H1 (cell line): ENCODE data around the gene EFCAB13. TPM values are rescaled to one million over a fixed set of nuclear protein-coding genes. Genes with fewer than 3 reads are reported as not detected.

Experiments
- CTCF ChIA-PET: fragments of 300-600 bp; sonication (Branson Sonifier 250); formaldehyde crosslinking; loops from one replicate; lab custom pipeline; 2021; ENCODE audit not compliant: partially characterized antibody; lab: Charles Lee
- POLR2A ChIA-PET: fragments of 300-600 bp; sonication (Branson Sonifier 250); formaldehyde crosslinking; loops from one replicate; lab custom pipeline; 2021; ENCODE audit warnings: inconsistent platforms; ENCODE audit not compliant: partially characterized antibody; lab: Charles Lee
- DNase-seq, 2 experiments: peaks; one replicate each; pipeline versions ENCODE4 v3.0.0 to v3.0.0-alpha.2; 2010 to 2022; ENCODE audit warnings: low spot score in 2 of 2, low read depth in 1 of 2, mixed read lengths in 1 of 2
- FAIRE-seq: peaks from 2 replicates; lab custom pipeline; 2011; peaks lifted over from hg19 to GRCh38; lab: Jason Lieb, UNC
- H2AFZ ChIP-seq: 2 replicates; pipeline ENCODE4 v1.8.1; 2012; ENCODE audit warnings: low read length, inconsistent platforms
- H2AK5ac ChIP-seq: 2 replicates; pipeline ENCODE4 v1.6.1; 2013; ENCODE audit warnings: low read depth, low read length
- H2BK120ac ChIP-seq: replicated peaks from 2 replicates; pipeline ENCODE3; 2013; ENCODE audit warnings: low read depth, low read length, inconsistent platforms
- H2BK12ac ChIP-seq: 2 replicates; pipeline ENCODE4 v1.6.1; 2013; ENCODE audit warnings: low read depth, low read length
- H2BK15ac ChIP-seq: 2 replicates; pipeline ENCODE4 v1.6.1; 2013; ENCODE audit warnings: low read length
- H2BK20ac ChIP-seq: 2 replicates; pipeline ENCODE4 v1.6.1; 2013; ENCODE audit warnings: low read length
- H2BK5ac ChIP-seq: 2 replicates; pipeline ENCODE4 v1.6.1; 2013; ENCODE audit warnings: low read depth, low read length
- H3K14ac ChIP-seq: 2 replicates; pipeline ENCODE4 v1.6.1; 2013; ENCODE audit warnings: inconsistent platforms; ENCODE audit not compliant: insufficient read length
- H3K18ac ChIP-seq: 2 replicates; pipeline ENCODE4 v1.6.1; 2013; ENCODE audit warnings: low read length; ENCODE audit errors: extremely low read depth
- H3K23ac ChIP-seq: 2 replicates; pipeline ENCODE4 v1.6.1; 2013; ENCODE audit warnings: inconsistent platforms; ENCODE audit not compliant: insufficient read length
- H3K23me2 ChIP-seq: 2 replicates; pipeline ENCODE4 v1.6.1; 2013; ENCODE audit warnings: low read depth, low read length
- H3K27ac ChIP-seq: 2 replicates; pipeline ENCODE4 v1.6.1; 2011; ENCODE audit warnings: low read depth, low read length, inconsistent platforms
- H3K27me3 ChIP-seq, 4 experiments: replicated peaks in 1 of 4; 1 replicate in 1 of 4; 2 replicates in 3 of 4; pipeline versions ENCODE4 v1.6.1 to v1.8.1; 2011 to 2013; ENCODE audit warnings: low read length in 3 of 4, mild to moderate bottlenecking in 3 of 4, inconsistent platforms in 2 of 4, mixed read lengths in 2 of 4, moderate library complexity in 1 of 4; ENCODE audit not compliant: control insufficient read depth in 3 of 4, insufficient read depth in 3 of 4; ENCODE audit errors: extremely low read depth in 1 of 4
- H3K36me3 ChIP-seq, 4 experiments: 2 replicates each; pipeline versions ENCODE4 v1.6.1 to v1.8.1; 2011 to 2013; ENCODE audit warnings: mild to moderate bottlenecking in 4 of 4, low read length in 3 of 4, moderate library complexity in 2 of 4, control low read depth in 1 of 4, inconsistent platforms in 1 of 4; ENCODE audit not compliant: insufficient read depth in 4 of 4, control insufficient read depth in 2 of 4
- H3K4ac ChIP-seq: replicated peaks from 2 replicates; pipeline ENCODE3; 2013; ENCODE audit warnings: low read length, low read depth, mixed read lengths, inconsistent platforms; ENCODE audit not compliant: insufficient read length
- H3K4me1 ChIP-seq, 4 experiments: replicated peaks in 1 of 4; 1 replicate in 1 of 4; 2 replicates in 3 of 4; pipeline versions ENCODE4 v1.6.1 to v1.8.1; 2011 to 2013; ENCODE audit warnings: low read length in 3 of 4, inconsistent platforms in 2 of 4, mixed read lengths in 1 of 4; ENCODE audit not compliant: insufficient read depth in 4 of 4, control insufficient read depth in 3 of 4
- H3K4me2 ChIP-seq, 2 experiments: 2 replicates each; pipeline versions ENCODE4 v1.6.1 to v1.8.1; 2011 to 2013; ENCODE audit warnings: low read depth in 2 of 2, low read length in 2 of 2, control low read depth in 1 of 2, inconsistent platforms in 1 of 2, mild to moderate bottlenecking in 1 of 2; ENCODE audit not compliant: insufficient read depth in 1 of 2
- H3K4me3 ChIP-seq, 4 experiments: fragments of 200-600, 300-600 bp in 1 of 4; sonication (generic), shearing (Covaris generic), sonication (Bioruptor Twin) in 1 of 4; 2 replicates each; pipeline versions ENCODE4 v1.5.1 to v1.8.1; 2011 to 2016; ENCODE audit warnings: low read length in 4 of 4, low read depth in 3 of 4, control low read depth in 2 of 4, inconsistent platforms in 2 of 4, mild to moderate bottlenecking in 2 of 4, mixed read lengths in 1 of 4, moderate library complexity in 1 of 4; ENCODE audit not compliant: insufficient read depth in 2 of 4; ENCODE audit errors: extremely low read depth in 1 of 4
- H3K56ac ChIP-seq: replicated peaks from 2 replicates; pipeline ENCODE3; 2013; ENCODE audit warnings: low read depth, mild to moderate bottlenecking, mixed read lengths, low read length, inconsistent platforms; ENCODE audit not compliant: insufficient read length
- H3K79me1 ChIP-seq: 2 replicates; pipeline ENCODE4 v1.6.1; 2013; ENCODE audit warnings: low read depth, low read length, control low read depth
- H3K79me2 ChIP-seq, 2 experiments: 2 replicates each; pipeline versions ENCODE4 v1.6.1 to v1.8.1; 2012 to 2013; ENCODE audit warnings: low read length in 2 of 2, mild to moderate bottlenecking in 2 of 2, inconsistent platforms in 1 of 2; ENCODE audit not compliant: insufficient read depth in 2 of 2, control insufficient read depth in 1 of 2
- H3K9ac ChIP-seq, 4 experiments: replicated peaks in 1 of 4; 1 replicate in 1 of 4; 2 replicates in 3 of 4; pipeline versions ENCODE4 v1.6.1 to v1.8.1; 2011 to 2013; ENCODE audit warnings: low read depth in 3 of 4, low read length in 3 of 4, control low read depth in 2 of 4, mild to moderate bottlenecking in 2 of 4, moderate library complexity in 2 of 4, inconsistent platforms in 1 of 4; ENCODE audit errors: extremely low read depth in 1 of 4
- H3K9me3 ChIP-seq, 2 experiments: 2 replicates each; pipeline versions ENCODE4 v1.6.1 to v1.8.1; 2012 to 2013; ENCODE audit warnings: mild to moderate bottlenecking in 2 of 2, moderate library complexity in 2 of 2, control low read depth in 1 of 2, inconsistent platforms in 1 of 2, low read depth in 1 of 2, low read length in 1 of 2, mixed read lengths in 1 of 2; ENCODE audit not compliant: insufficient read depth in 2 of 2
- H4K20me1 ChIP-seq, 2 experiments: replicated peaks in 1 of 2; 2 replicates each; pipeline versions ENCODE3 to v1.8.1; 2011 to 2013; ENCODE audit warnings: inconsistent platforms in 2 of 2, low read length in 2 of 2, mild to moderate bottlenecking in 1 of 2; ENCODE audit not compliant: insufficient read depth in 2 of 2, control insufficient read depth in 1 of 2
- H4K5ac ChIP-seq: 2 replicates; pipeline ENCODE4 v1.6.1; 2013; ENCODE audit warnings: low read length, low read depth, mixed read lengths, inconsistent platforms; ENCODE audit not compliant: insufficient read length
- H4K8ac ChIP-seq: 2 replicates; pipeline ENCODE4 v1.8.0; 2013; ENCODE audit warnings: mild to moderate bottlenecking, moderate library complexity, low read length, inconsistent platforms; ENCODE audit not compliant: insufficient read depth; ENCODE audit errors: extremely low read depth
- H4K91ac ChIP-seq: replicated peaks from 2 replicates; pipeline ENCODE3; 2013; ENCODE audit warnings: low read length, mixed read lengths, inconsistent platforms; ENCODE audit not compliant: insufficient read length
- RBBP5 ChIP-seq: IDR thresholded peaks from 2 replicates; pipeline ENCODE4 v1.7.1; 2012; ENCODE audit warnings: low read depth, mild to moderate bottlenecking, inconsistent platforms, low read length, moderate library complexity, borderline replicate concordance
- TCF12 ChIP-seq: IDR thresholded peaks from 2 replicates; pipeline ENCODE4 v1.6.1; 2011; ENCODE audit warnings: low read depth, mild to moderate bottlenecking, low read length
- YY1 ChIP-seq: IDR thresholded peaks from 2 replicates; pipeline ENCODE4 v1.6.1; 2011; ENCODE audit warnings: low read depth, mild to moderate bottlenecking, low read length
- WGBS, 2 experiments: shearing (Covaris generic) in 1 of 2; methylation state at CpG; one replicate each; pipeline versions ENCODE4 v1.1.6 to v1.1.7; 2013 to 2015; ENCODE audit warnings: low lambda C conversion rate in 2 of 2, mixed read lengths in 2 of 2, inconsistent platforms in 1 of 2, low coverage in 1 of 2, missing lambda C conversion rate in 1 of 2; ENCODE audit not compliant: insufficient replicate concordance in 2 of 2, insufficient coverage in 1 of 2, insufficient read length in 1 of 2; ENCODE audit errors: extremely low coverage in 1 of 2, missing lambda C conversion rate in 1 of 2; 5-methylcytosine and 5-hydroxymethylcytosine counted together
- polyA plus RNA-seq, 7 experiments: library from polyadenylated mRNA; depleted of rRNA in 3 of 7; stranded (reverse) in 5 of 7; unstranded in 2 of 7; fragments of >200 nt in 5 of 7; fragments of 200-250 nt in 2 of 7; gene quantifications; 1 replicate in 5 of 7; 2 replicates in 1 of 7; 4 replicates in 1 of 7; pipeline versions ENCODE4 v1.2.1 to v1.2.3, GENCODE V29; 2011 to 2013; ENCODE audit warnings: missing spikeins in 2 of 7, mixed read lengths in 2 of 7
- total RNA-seq: library from RNA; stranded (reverse); fragmentation: NEBNext Ultra II Directional; extraction: Animal tissue kit (Norgen Biotek cat#: 25700); gene quantifications from 2 replicates; pipeline ENCODE4 v1.2.1, GENCODE V29; 2021

The EFCAB13 gene
- total and polyA plus RNA-seq, 2 of the 8 experiments (the other 6 are each of a cell fraction or from before 2014, with no cell fraction given) = 0.12 to 2.0 TPM

GRCh38 chr17:47330548-47330947 lies 6.8 kb downstream of the EFCAB13 start:
- Histone ChIP-seq H3K4me1 (no peaks in the 10 kb centered on the region), H4K5ac (no peak overlapping the region), H3K27me3 (no peaks in the 10 kb centered on the region), H3K27ac (no peak overlapping the region), H2BK15ac (no peak overlapping the region), H3K79me1 (no peaks in the 10 kb centered on the region), H3K4me3 (no peak overlapping the region), H3K4ac (no peak overlapping the region), H2BK120ac (no peak overlapping the region), H3K23me2 (no peaks in the 10 kb centered on the region), H4K20me1 (no peaks in the 10 kb centered on the region), H4K8ac (no peak overlapping the region), H3K18ac (no peak overlapping the region), H2BK12ac (no peak overlapping the region), H3K56ac (no peak overlapping the region), H3K14ac (no peak overlapping the region), H2BK5ac (no peak overlapping the region), H4K91ac (no peak overlapping the region), H3K9ac (no peak overlapping the region), H3K9me3 (no peaks in the 10 kb centered on the region), H3K4me2 (no peak overlapping the region), H2AFZ (no peak overlapping the region), H3K36me3 (no peaks in the 10 kb centered on the region), H3K79me2 (no peaks in the 10 kb centered on the region), H2AK5ac (no peak overlapping the region), H2BK20ac (no peak overlapping the region), H3K23ac (no peak overlapping the region)
- DNase-seq = no peak
- CTCF ChIA-PET = interaction anchor here (1.3 kb wide), 1 partner anchor 32 kb away, joined by 3 read pairs; no protein-coding TSS in a partner anchor
- WGBS, 2 experiments = 93% methylated on average over 2 of the region's 2 CpGs; no CpG with 5 or more reads in 1 of the 2 experiments
- POLR2A ChIA-PET = no interaction called here
- no peak for FAIRE-seq
- TF ChIP-seq RBBP5 (no peak), TCF12 (no peak), YY1 (no peak)
